ENCODE results near the gene WFIKKN1. TPM values are rescaled to one million over a fixed set of nuclear protein-coding genes. Genes with fewer than 3 reads are reported as not detected.

Gene WFIKKN1
- total and polyA plus RNA-seq, 2 of the 13 experiments (the other 11 are each of a cell fraction or from before 2014, with no cell fraction given) = 1.7 to 4.9 TPM

DNA sequence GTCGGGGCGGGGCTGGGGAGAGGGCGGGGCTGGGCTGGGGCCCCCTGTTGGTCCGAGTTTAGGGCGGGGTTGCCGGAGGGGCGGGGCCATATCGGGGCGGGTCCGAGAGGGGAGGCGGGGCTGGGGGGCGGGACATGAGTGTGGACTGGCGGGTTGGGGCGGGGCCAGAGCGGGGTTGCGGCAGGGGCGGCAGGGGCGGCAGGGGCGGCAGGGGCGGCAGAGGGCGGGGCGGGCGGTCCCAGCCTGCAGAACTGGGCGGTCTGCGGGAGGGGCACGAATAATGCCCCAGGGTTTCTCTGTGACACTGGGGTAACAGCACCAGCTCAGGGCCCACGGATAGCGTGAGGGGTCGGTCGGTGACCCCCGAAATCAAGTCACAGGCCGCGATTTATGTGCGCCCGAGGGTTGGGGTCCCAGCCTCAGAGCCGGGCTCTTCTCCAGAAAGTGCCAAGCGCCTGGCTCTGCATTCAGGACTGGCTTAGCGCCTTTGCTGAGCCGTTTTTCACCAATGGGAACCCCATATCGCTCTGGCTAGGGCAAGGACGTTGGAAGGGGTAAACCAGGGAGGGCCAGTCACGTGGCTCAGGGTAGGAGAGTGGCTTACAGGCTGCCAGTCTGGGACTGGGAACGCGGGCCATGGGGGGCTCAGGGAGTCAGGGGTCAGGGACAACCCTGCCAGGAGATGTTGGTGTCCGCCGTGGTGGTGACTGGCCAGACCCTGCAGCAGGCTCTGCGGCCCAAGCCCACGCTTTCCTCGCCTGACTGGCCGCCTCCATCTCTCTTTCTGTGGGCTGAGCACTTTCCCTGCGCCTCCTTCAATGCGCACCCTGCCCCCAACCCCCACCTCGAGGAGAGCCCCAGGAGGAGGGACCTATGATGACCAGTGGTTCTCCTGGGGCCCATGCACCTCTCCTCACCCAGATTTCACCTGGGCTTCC lies 6.6 kb downstream of the WFIKKN1 start (continued):
- no peak; the same call in 1 of the 2 replicates for TF ChIP-seq ZNF563 (CRISPR knock-in tag; IDR thresholded peaks at IDR 0.05)
- TF ChIP-seq THYN1 (CRISPR knock-in tag; IDR thresholded peaks at IDR 0.05; ENCODE audit: borderline replicate concordance, low read depth) = no peak
- no peak for TF ChIP-seq ONECUT2 (CRISPR knock-in tag; IDR thresholded peaks at IDR 0.05)
- TF ChIP-seq, protein P1, sequence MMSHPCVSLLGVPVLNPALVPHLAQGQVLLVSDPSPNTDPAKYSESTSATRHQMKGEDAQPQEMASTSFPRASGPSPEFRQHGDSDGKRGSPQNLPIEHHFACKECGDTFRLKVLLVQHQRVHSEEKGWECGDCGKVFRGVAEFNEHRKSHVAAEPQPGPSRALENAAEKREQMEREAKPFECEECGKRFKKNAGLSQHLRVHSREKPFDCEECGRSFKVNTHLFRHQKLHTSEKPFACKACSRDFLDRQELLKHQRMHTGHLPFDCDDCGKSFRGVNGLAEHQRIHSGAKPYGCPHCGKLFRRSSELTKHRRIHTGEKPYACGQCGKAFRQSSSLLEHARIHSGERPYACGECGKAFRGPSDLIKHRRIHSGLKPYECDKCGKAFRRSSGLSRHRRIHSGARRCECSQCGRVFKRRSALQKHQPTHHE (CRISPR knock-in tag; IDR thresholded peaks at IDR 0.05; ENCODE audit: borderline replicate concordance) = no peak
- no peak for TF ChIP-seq LCORL (IDR thresholded peaks at IDR 0.05)
- no peak for TF ChIP-seq LCORL (CRISPR knock-in tag; IDR thresholded peaks at IDR 0.05)
- TF ChIP-seq EEA1 (CRISPR knock-in tag; IDR thresholded peaks at IDR 0.05; ENCODE audit: borderline replicate concordance) = no peak
- TF ChIP-seq IRX3 (CRISPR knock-in tag; IDR thresholded peaks at IDR 0.05; ENCODE audit: borderline replicate concordance, low read depth) = no peak
- peak; percentile 51; the same call in 1 of the 2 replicates for TF ChIP-seq ZFP91 (CRISPR knock-in tag; IDR thresholded peaks at IDR 0.05; ENCODE audit: borderline replicate concordance)
- no peak for TF ChIP-seq PHB2 (IDR thresholded peaks at IDR 0.05; ENCODE audit: partially characterized antibody)
- no peak for TF ChIP-seq HMG20B (CRISPR knock-in tag; conservative IDR thresholded peaks at IDR 0.05)
- TF ChIP-seq TEAD3 (CRISPR knock-in tag; optimal IDR thresholded peaks at IDR 0.05; ENCODE audit: borderline replicate concordance) = peak; percentile 47
- TF ChIP-seq ZNF768 (CRISPR knock-in tag; IDR thresholded peaks at IDR 0.05) = peak; percentile 63; the same call in 1 of the 2 replicates
- no peak; the same call in 1 of the 2 replicates for TF ChIP-seq FOXO1 (CRISPR knock-in tag; IDR thresholded peaks at IDR 0.05)
- no peak for TF ChIP-seq GATAD1 (CRISPR knock-in tag; IDR thresholded peaks at IDR 0.05)
- peak; percentile 54; the same call in 1 of the 2 replicates for TF ChIP-seq MEF2D (CRISPR knock-in tag; IDR thresholded peaks at IDR 0.05)
- TF ChIP-seq, protein P2, sequence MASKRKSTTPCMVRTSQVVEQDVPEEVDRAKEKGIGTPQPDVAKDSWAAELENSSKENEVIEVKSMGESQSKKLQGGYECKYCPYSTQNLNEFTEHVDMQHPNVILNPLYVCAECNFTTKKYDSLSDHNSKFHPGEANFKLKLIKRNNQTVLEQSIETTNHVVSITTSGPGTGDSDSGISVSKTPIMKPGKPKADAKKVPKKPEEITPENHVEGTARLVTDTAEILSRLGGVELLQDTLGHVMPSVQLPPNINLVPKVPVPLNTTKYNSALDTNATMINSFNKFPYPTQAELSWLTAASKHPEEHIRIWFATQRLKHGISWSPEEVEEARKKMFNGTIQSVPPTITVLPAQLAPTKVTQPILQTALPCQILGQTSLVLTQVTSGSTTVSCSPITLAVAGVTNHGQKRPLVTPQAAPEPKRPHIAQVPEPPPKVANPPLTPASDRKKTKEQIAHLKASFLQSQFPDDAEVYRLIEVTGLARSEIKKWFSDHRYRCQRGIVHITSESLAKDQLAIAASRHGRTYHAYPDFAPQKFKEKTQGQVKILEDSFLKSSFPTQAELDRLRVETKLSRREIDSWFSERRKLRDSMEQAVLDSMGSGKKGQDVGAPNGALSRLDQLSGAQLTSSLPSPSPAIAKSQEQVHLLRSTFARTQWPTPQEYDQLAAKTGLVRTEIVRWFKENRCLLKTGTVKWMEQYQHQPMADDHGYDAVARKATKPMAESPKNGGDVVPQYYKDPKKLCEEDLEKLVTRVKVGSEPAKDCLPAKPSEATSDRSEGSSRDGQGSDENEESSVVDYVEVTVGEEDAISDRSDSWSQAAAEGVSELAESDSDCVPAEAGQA (IDR thresholded peaks at IDR 0.05; ENCODE audit: low read depth) = no peak
- TF ChIP-seq, protein P2 (CRISPR knock-in tag; IDR thresholded peaks at IDR 0.05; ENCODE audit: borderline replicate concordance) = no peak
- TF ChIP-seq, protein P3, sequence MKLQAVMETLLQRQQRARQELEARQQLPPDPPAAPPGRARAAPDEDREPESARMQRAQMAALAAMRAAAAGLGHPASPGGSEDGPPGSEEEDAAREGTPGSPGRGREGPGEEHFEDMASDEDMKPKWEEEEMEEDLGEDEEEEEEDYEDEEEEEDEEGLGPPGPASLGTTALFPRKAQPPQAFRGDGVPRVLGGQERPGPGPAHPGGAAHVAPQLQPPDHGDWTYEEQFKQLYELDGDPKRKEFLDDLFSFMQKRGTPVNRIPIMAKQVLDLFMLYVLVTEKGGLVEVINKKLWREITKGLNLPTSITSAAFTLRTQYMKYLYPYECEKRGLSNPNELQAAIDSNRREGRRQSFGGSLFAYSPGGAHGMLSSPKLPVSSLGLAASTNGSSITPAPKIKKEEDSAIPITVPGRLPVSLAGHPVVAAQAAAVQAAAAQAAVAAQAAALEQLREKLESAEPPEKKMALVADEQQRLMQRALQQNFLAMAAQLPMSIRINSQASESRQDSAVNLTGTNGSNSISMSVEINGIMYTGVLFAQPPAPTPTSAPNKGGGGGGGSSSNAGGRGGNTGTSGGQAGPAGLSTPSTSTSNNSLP (IDR thresholded peaks at IDR 0.05; ENCODE audit: low read depth, low read length) = no peak
